Activated gamma-delta T cell treated with anti-CD3 and anti-CD28 coated beads, Interleukin-2, amount 50 U/mL, for 16 hours (primary cell): ENCODE measurements around the gene KCNIP4.

Experiments used
- DNase-seq: peaks from one replicate; pipeline ENCODE4 v3.0.0-alpha.2; 2020; ENCODE audit warnings: low read depth

KCNIP4 gene

DNA sequence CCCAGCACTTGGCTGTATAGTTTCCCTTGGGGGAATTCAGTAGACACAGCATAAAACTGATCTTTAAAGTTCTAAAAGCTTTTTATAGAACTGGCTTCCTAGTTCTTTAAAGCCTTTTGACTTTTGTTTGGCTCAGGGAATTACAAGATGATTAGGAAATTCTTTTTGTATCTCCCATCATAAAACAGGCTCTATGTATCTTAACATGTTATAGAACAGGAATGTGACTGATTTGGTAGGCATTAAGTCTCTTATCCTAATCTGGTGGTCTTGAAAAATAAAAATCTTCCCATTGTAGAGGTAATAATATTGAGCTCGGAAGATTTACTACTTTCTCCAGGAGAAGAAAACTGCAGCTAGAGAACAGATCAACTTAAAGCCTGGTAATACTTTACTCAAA, 262.7 kb downstream of the KCNIP4 start:
- no peak for DNase-seq

DNA sequence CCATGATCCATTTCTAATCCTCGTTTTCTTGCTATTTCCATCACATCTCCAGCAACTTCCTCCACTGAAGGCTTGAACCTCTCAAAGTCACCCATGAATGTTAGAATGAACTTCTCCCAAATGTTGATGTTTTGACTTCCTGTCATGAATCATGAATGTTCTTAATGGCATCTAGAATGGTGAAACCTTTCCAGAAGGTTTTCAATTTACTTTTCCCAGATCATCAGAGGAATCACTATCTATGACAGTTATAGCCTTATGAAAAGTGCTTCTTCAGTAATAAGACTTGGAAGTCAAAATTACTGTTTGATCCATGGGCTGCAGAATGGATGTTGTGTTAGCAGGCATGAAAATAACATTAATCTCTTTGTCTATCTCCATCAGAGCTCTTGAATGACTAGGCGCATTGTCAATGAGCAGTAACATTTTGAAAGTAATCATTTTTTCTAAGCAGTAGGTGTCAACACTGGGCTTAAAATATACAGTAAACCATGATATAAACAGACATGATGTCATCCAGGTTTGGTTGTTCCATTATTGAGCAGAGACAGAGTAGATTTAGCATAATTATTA, 268.2 kb downstream of the KCNIP4 start:
- no peak for DNase-seq

DNA sequence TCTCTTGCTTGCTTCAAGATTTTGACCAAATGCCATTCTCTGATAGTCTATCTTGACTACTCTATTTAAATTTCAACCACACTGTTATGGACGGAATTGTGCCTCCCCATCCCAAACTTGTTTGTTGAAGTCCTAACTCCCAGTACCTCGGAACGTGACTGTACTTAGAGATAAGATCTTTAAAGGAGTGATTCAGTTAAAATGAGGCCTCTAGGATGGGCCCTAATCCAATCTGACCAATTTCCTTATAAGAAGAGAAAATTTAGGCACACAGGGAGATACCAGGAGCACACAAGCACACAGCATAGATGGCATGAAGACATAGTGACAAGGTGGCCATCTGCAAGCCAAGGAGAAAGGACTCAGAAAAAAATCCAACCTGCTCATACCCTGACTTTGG, 269.9 kb downstream of the KCNIP4 start:
- no peak for DNase-seq

DNA sequence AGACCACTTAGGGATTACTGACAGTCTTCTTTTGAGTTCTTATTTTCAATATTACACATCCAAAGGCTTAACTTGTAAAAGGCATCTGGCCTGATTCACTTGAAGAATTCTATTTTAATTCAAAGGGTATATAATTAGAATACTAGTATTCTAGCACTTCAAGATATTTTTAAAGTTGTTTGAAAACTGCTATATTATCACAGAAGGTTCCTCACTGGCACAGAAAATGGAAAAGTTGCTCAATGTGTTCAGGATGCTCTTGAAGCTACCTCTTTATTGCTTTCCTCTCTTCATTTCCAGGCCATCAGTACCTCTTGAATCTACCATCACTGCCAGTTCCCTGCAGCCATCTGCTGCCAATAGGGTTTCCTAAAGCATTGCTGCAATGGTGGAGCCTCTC, 271.4 kb downstream of the KCNIP4 start:
- DNase-seq: no peak

DNA sequence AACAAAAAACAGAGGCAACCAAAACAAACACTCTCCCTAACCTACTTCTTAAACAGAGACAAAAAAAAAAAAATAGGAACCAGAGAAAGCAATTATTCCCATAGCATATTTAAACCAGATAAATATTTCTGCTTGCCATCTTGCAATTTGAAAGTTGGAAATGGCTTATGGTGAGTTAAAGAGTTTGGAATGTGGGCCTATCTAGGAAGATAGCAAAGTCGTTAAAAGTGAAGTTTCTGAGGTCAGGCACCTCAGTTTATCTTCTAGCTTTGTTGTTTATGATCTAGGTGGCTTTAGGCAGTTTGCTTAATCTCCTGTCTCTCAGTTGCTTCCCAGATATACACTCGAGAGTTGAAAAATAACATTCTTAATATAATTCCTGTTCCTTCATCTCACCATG, 284.2 kb downstream of the KCNIP4 start:
- no peak for DNase-seq

DNA sequence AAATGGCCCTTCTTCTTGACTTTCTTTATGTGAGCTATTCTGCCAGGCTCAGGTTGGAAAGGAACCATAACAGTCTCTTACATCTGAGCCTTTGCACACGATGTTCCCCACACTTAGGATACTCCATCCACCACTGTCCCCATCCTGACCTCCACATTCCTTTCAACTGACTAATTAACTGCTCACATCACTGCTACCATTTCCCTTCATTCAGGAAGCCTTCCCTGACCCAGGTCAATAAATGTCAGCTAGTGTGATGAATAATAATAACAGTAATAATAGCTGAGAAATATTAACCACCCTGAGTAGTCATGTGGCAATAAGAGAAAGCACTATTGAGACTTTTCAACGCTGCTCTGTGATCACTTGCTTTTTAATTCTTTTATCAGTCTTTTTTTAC, 291.7 kb downstream of the KCNIP4 start:
- DNase-seq: no peak

DNA sequence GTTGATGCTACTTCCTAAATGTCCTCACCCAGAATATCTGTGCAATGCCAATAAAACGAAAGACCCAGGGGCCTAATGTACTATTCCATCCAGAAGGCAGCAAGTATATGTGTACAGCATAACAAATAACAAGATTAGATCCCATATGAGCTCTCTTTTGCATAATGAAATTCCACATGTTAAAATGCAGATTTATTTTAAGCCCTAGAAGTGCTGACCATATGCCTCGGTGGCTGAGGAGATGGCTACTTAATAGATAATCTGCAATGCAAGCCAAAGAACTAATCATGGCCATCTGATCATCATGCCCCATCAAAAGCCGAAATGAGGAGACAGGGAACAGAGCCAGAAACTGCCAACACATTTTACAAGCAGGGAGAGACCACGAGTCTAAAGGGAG, 293.5 kb downstream of the KCNIP4 start:
- no peak for DNase-seq

DNA sequence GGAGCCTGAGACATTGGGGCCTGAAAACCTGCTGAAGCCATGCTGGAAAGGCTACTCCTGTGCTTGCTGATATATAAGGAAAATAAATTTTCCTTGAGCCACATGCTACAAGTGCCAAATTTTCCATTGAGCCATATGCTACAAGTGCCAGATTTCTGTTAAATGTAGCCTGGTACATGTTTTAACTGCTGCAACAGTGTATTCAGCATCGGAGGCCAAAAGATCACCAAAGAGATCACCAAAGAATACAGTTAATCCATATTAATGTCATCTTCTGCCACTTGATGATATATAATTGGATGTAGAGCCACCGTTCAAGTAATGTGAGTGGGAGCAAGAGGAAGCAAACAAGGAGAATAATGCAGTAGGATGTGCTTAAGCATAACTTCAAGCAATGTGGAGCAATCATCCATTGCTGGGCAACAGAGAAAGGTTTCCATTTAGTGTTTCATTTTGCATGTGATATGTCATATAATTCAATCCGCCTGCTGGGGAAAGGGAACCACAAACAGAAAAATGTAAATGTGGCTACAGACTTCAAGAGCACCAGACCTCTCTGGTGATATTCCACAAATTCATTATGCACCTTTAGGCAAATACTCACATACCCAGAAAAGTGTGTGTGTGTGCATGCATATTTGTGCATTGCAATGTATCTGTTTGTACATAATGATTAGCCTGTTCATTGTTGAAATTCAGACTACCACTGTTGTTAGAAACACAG, 295.9 kb downstream of the KCNIP4 start:
- no peak for DNase-seq

DNA sequence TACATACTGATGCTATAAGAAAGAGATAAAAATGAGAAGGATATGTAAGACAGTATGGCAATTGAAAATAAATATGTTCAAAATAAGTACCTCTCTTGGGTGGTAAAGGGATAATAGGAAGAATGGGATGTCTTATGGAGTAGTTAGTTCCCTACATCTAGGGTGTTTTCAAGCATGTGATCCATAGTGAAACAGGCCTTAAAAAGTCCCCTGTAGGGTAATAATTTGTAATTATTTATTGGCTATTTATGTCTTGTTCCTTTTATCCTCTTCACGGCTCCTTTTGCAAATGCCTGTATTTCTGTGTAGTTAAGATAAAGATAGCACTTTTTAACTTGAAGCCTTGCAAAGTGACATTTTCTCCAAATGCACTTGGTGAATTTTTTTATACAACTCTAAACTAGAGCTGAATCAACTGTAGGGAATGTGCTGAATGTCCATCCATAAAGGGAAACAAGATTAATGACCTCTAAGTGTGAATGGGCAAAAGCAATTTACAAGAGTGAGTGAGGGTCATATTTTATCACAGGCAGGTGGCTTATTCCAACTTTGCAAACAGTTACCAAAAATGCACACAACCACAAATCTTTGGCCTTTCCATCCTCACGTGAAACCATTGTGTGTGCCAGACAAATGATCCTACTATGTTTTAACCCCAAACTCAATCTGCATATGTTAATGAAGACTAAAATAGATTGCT, 299.0 kb downstream of the KCNIP4 start:
- DNase-seq: no peak

DNA sequence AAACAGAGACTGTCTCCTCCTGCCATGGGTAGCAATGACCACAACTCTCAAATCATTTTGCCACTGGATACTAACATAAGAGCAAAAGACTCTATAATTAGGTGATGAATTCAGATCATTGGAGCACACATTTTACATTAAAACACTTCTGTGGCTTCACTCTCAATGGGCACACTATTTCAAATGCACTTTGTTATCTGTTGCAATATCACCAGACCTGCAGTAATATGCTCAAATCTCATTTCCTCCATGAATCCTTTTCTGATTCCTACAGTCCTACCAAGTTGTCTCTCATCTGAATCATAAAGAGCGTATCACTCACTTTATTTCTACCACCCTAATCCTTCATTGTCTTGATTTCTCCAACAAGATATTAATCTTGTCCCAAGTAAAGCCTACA, 302.8 kb downstream of the KCNIP4 start:
- no peak for DNase-seq

DNA sequence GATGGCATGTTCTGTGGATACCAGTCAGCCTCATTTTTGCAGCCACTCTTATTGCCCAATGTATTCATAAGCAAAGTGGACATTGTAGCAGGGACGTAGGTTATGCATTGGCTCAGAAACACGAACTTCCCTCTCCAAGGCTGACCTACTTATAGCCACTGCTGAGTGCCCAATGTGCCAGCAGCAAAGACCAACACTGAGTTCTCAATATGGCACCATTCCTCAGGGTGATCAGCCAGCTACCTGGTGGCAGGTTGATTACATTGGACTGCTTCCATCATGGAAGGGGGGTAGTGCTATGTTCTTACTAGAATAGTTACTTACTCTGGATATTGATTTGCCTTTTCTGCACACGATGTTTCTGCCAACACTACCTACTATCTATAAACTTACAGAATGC, 306.9 kb downstream of the KCNIP4 start:
- no peak for DNase-seq

DNA sequence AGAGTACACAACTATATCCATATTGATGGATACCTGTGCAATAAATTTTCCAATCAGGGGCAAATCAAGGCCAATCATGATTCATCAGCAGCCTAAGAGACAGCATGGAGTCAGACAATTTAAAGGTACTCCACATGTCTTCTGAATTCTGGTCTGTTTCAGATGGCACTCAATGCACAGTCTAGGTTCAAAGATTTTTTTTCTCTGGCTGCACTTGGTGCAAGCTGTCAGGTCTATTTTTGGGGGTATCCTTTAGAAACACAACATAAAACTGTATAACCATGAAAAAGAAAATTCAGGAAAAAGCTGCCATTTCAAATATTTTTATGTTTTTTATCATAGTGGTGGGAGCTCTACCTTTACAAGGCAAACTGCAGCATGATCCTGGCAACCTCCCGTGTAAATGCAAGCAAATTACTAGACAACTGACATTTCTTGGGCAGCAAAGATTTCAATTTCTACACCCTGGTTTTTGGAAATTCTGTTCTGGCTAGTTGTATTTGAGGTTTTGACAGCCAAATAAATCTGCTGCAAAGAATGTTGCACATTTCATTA, 310.3 kb downstream of the KCNIP4 start:
- no peak for DNase-seq

DNA sequence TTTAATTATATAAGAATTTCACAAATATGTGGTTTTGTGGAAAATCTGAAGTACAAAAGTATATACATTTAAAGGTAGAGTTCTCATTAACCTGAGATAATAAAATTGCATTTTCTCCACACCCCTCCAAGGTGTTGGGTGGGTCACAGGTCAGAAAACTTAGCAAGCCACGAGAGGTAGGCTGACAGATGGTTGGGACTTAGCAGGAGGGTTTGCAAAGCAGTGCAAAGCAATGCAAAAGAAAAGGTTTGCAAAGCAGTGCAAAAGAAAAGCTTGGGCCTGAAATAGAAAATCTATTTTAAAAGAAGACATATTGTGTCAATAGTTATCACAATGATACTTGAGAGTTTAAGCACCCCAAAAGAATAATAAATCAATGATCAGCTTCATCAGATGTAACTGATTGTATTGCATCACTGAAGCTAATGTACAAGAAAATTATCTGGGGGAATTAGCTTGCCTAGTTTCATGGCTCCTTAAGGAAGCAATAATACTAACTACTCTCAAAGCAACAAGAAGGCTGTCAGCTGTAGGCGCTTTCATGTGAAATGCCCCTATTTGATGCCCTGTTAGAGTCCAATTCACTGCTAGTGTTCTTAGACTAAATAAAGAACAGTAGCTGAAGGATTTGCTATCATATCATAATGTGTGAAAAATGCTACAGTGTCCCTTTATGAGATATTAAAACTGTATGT, 319.5 kb downstream of the KCNIP4 start:
- DNase-seq: no peak

DNA sequence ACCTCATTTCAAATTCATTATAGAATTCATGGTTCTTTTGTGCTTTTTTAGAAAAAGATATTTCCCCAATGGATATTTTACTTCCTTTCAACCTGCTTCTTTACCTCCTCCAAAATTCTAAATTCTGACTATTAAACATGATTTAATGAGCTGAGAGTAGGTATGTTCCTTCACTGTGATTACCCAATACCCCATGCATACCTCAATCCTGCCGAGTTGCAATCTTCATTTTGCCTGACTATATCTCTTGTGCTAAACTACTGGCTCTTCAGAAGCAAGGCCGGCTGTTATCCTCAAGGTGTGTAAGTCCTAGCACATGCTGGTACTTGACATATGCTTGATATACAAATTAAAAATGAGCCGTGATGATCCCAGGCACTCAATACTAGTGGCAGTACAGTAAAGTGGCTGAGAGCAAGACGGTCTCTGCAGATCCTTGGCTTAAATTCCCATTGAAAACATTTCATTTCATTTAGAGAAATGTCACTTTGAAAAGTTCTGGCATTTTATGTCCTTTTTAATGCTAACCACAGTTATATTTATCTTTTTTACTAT, 320.4 kb downstream of the KCNIP4 start:
- no peak for DNase-seq

DNA sequence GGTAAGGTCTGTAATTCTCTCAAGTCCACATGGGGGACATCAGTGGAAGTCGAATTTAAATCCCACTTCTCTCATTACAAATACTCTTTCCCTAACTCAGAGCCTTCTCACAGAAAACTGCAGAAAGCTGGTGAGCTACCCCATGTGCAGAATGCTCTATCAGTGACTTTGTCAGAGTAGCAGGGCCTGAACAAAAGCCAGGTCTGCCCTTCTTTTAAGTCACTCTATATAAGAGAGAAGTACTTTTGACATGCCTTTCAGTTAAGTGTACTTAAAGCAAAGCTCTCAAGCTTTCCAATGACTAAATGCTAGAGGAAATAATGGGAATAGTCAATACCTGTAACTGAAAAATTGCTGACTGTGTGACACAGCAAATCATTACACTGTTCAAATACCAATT, 323.1 kb downstream of the KCNIP4 start:
- no peak for DNase-seq

DNA sequence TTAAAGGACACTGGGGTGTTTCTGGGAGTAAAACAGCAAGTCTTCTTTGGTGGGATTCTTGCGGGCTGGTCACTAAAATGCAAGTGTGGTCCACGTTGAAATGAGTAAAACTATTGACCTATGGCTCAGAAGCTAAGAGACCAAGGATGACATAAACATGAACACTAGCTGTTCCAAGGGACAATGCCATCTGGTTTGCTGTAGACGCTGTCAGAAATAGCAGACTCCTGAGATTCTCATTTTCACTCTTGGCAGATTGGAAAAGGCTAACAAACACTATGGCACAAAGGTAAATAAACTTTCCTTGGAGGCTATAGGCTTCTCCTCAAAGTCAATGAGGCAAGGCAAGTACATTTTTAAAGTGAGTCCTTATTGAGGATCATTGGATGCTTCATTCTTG, 343.6 kb downstream of the KCNIP4 start:
- DNase-seq: no peak

DNA sequence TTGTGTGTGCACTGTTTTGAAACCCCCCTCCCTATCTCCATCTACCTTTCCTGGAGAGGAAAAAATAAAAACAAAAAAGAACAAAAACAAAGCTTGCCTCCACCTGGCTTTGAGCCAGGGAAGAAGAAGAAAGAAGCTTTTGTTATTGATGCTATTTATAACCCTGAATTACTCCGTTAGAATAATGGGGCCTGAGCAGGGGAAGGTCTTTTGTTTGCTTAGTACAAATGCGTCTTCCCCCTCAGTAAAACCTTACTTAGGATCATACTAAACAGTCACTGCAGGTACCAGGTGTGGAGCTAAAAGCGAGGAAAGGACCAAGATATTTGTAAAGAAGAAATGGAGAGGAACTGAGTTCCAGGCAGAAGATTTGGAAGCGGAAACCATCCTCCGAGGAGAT, 352.1 kb downstream of the KCNIP4 start:
- DNase-seq: no peak

DNA sequence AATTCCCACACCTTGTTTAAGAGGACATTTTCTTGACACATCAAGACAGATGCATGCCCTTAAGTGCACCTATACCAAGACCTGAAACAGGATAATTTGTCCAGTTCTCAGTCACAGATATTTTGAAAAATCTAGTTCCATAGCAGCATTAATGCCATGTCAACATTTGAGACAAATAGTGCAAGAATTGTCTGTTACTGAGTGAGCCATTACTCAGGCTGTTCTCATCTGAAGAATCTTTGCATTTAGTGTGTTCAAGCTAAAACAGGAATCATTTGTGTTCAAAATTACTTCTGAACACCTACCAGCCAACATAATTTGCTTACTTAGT, 354.9 kb downstream of the KCNIP4 start:
- DNase-seq: no peak

DNA sequence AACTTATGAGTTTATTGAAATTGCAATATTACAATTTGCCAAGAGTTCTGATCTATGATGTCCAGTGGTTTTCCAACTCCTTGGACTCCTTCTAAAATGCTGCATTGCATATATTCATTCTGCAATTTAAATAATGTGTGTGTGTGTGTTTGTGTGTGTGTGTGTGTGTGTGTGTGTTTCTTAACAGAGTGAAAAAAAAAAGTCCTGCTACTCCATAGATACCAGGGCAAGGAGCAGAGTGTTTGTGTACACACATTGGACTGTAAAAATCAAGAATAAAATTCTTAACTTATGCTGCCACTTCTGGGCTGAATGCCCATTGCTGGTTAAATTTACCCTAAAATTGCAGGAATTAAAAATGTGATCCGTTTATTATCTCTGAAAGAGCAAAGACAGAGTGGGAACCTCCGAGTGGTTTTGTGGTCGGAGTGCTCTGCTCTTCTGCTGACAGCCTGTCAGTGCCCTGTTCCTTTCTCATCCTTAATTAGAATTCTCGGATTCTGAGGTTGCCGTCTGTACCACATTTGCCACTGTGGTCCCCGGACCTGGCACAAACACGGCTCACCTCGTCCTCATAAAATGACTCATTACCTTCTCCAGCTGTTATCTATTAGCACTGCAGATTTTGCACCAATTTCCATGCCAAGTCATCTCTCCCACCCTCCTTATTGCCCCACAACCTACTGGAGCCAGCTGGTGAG, 355.5 kb downstream of the KCNIP4 start:
- no peak for DNase-seq

DNA sequence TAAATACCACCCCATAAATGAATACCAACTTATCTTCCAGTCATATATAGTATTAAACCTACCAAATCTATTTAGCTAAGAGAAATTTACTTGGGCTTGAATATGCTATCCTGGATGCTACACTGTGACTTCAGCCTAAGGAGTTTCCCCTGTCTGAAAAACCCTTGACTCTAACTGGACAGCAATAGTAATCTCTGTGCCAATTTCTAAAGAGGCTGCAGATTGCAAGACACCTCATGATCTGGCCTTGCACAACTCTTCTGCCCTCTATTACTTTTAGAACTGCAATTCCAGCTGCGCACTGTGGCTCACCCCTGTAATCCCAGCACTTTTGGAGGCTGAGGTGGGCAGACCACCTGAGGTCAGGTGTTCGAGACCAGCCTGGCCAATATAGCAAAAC, 371.5 kb downstream of the KCNIP4 start:
- no peak for DNase-seq

DNA sequence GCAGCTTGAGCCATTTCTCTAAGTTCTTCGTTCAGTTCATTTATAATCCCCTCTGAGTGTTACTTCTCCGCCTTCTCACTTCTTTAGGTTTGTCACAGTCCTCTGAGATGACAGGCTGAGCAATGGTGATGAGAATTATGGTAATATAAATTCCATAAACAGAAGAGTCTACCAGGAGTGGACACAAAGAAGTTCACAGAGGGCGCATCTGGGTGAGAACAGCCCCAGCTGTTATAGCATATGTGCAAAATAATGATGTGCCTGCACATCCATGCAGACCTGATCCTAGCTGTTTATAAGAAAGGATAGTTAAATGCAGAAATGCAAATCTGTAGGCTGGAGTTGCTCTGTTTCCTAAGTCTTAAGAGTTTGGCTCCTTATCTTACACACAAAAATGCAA, 377.5 kb downstream of the KCNIP4 start:
- DNase-seq: no peak

DNA sequence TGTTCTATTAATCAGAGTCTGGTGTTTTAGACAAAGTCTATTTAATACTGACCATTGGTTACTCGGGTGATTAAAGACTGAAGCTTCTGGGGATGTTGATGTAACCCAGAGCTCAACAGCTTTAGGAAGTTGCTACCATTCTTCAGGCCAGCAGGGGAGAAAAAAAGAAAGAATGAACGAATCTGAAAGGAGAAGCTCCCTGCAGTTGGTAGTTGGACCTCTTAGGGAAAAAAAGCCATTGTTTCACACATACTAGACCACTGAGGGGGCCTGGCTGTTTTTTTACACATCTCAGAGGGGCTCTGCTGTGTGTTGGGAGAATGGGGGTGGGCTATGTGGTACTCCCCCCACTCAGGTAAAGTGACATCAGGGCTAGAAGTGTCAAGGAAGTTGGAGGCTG, 378.9 kb downstream of the KCNIP4 start:
- DNase-seq: no peak
